GM18873 (cell line): ENCODE measurements around the gene TAS2R41.
"Not testable (repeated sequence)": the region's sequence is repeated elsewhere in the genome, so short reads cannot be mapped to it uniquely, and the experiment has no call there.

Experiments
- ATAC-seq: cut with Tn5 transposase; IDR thresholded peaks from one replicate; pipeline ENCODE4 v1.9.1; 2021; ENCODE audit warnings: mild to moderate bottlenecking, moderate library complexity, moderate number of reproducible peaks; ENCODE audit not compliant: unreplicated experiment, low FRiP score

Gene TAS2R41

GRCh38 chr7:143514995-143515735, 37.5 kb downstream of the TAS2R41 start:
- ATAC-seq, result no peak

GRCh38 chr7:143516981-143517380, 39.3 kb downstream of the TAS2R41 start:
- no peak for ATAC-seq

- no peak for ATAC-seq
Observed at GRCh38 chr7:143518521-143518920, 40.8 kb downstream of the TAS2R41 start.

- ATAC-seq, result no peak
Observed at GRCh38 chr7:143518941-143519340, 41.3 kb downstream of the TAS2R41 start.

GRCh38 chr7:143519411-143520131, 41.9 kb downstream of the TAS2R41 start:
- no peak for ATAC-seq

GRCh38 chr7:143522309-143522916, 44.7 kb downstream of the TAS2R41 start:
- not testable (repeated sequence) for ATAC-seq
